Measurements from ENCODE around the gene TMEM250. TPM values are rescaled to one million over a fixed set of nuclear protein-coding genes. Genes with fewer than 3 reads are reported as not detected.

TMEM250 gene
- total RNA-seq, 6 experiments from 2014 or later: 12.4 to 29.7 (median 15.4) TPM

GRCh38 chr9:136142414-136142796, 23.7 kb upstream of the TMEM250 start:
- Histone ChIP-seq H3K9me3 (no peaks in the 10 kb centered on the region), H3K4me3 (no peak overlapping the region), H3K36me3 (no peaks in the 10 kb centered on the region), H3K4me1 (no peaks in the 10 kb centered on the region), H3K27ac (no peak overlapping the region), H3K27me3 (no peaks in the 10 kb centered on the region)
- 40% methylated on average over 1 of the region's 6 CpGs for WGBS (ENCODE audit: insufficient coverage, low coverage, low lambda C conversion rate, missing lambda C conversion rate)
- DNase-seq (peak in 1 of 3 donors; percentile 42), ATAC-seq (no peak)
- TF ChIP-seq POLR2A (IDR thresholded peaks at IDR 0.05) (no peak), CTCF (IDR thresholded peaks at IDR 0.05) (no peak)
- intact Hi-C loops (cut with DNase I): loop anchor here in 1 of 2 donors (10.0 kb wide), 1 partner anchor 132 kb away; no protein-coding TSS in a partner anchor

GRCh38 chr9:136141682-136142413, 23.2 kb upstream of the TMEM250 start:
- DNase-seq: no peak
- H3K36me3 ChIP-seq: no peaks in the 10 kb centered on the region
- 79% methylated on average over 6 of the region's 19 CpGs for WGBS (ENCODE audit: insufficient coverage, low coverage, low lambda C conversion rate, missing lambda C conversion rate)
- ATAC-seq: no peak
- H3K4me3 ChIP-seq: no peak overlapping the region
- no peaks in the 10 kb centered on the region for H3K9me3 ChIP-seq
- H3K27ac ChIP-seq: no peak overlapping the region
- H3K27me3 ChIP-seq: no peaks in the 10 kb centered on the region
- TF ChIP-seq POLR2A (IDR thresholded peaks at IDR 0.05) (no peak), CTCF (IDR thresholded peaks at IDR 0.05) (no peak)
- H3K4me1 ChIP-seq: no peaks in the 10 kb centered on the region
- intact Hi-C loops (cut with DNase I): loop anchor here in 1 of 2 donors (10.0 kb wide), 1 partner anchor 133 kb away; no protein-coding TSS in a partner anchor

GRCh38 chr9:136140966-136141365, 22.3 kb upstream of the TMEM250 start:
- intact Hi-C loops (cut with DNase I): loop anchor here in 1 of 2 donors (10.0 kb wide), 1 partner anchor 134 kb away; no protein-coding TSS in a partner anchor
- no peak for DNase-seq
- Histone ChIP-seq H3K4me3 (no peak overlapping the region), H3K4me1 (no peaks in the 10 kb centered on the region), H3K36me3 (no peaks in the 10 kb centered on the region), H3K27ac (no peak overlapping the region), H3K9me3 (no peaks in the 10 kb centered on the region), H3K27me3 (no peaks in the 10 kb centered on the region)
- 70% methylated on average over 13 of the region's 14 CpGs for WGBS (ENCODE audit: insufficient coverage, low coverage, low lambda C conversion rate, missing lambda C conversion rate)
- no peak for ATAC-seq
- TF ChIP-seq CTCF (IDR thresholded peaks at IDR 0.05) (no peak), POLR2A (IDR thresholded peaks at IDR 0.05) (no peak)

- no peaks in the 10 kb centered on the region for H3K27me3 ChIP-seq
- no peak for DNase-seq
- no peak for ATAC-seq
- TF ChIP-seq CTCF (IDR thresholded peaks at IDR 0.05) (no peak), POLR2A (IDR thresholded peaks at IDR 0.05) (no peak)
- WGBS (ENCODE audit: insufficient coverage, low coverage, low lambda C conversion rate, missing lambda C conversion rate): 82% methylated on average over 5 of the region's 5 CpGs
- intact Hi-C loops (cut with DNase I): loop anchor here in 1 of 2 donors (10.0 kb wide), 1 partner anchor 135 kb away; no protein-coding TSS in a partner anchor
- H3K9me3 ChIP-seq: no peaks in the 10 kb centered on the region
- H3K4me3 ChIP-seq: no peak overlapping the region
- H3K36me3 ChIP-seq: no peaks in the 10 kb centered on the region
- H3K4me1 ChIP-seq: no peaks in the 10 kb centered on the region
- H3K27ac ChIP-seq: no peak overlapping the region
These were observed 21.4 kb upstream of the TMEM250 start for GRCh38 chr9:136140046-136140445.

Measured in right lobe of liver (tissue), 6 donors.